Activated T-cell treated with anti-CD3 and anti-CD28 coated beads, Interleukin-2, amount 50 U/mL, for 72 hours (primary cell): ENCODE data around the gene PCBP4. TPM values are rescaled to one million over a fixed set of nuclear protein-coding genes. Genes with fewer than 3 reads are reported as not detected.
"Not testable (repeated sequence)": the region's sequence is repeated elsewhere in the genome, so short reads cannot be mapped to it uniquely, and the experiment has no call there.

Experiments
- ATAC-seq, 2 donors: fragments of 150-1000 bp; cut with Tn5 transposase; replicated peaks in 1 of 2; 2 replicates each; pipeline ENCODE4 v1.10.0; 2021; ENCODE audit warnings: moderate library complexity in 2 of 2, mild to moderate bottlenecking in 1 of 2
- DNase-seq, 2 donors: peaks; one replicate each; pipeline ENCODE4 v3.0.0; 2021 to 2022; ENCODE audit warnings: mixed read lengths in 1 of 2
- H3K27ac Mint-ChIP-seq: one replicate; pipeline ENCODE4 v1.8.0; 2022; ENCODE audit warnings: mild to moderate bottlenecking, moderate library complexity, mixed read lengths
- H3K27me3 Mint-ChIP-seq: one replicate; pipeline ENCODE4 v1.8.0; 2022; ENCODE audit warnings: low read depth, mixed read lengths
- H3K36me3 Mint-ChIP-seq, 2 donors: one replicate each; pipeline ENCODE4 v1.8.0; 2022; ENCODE audit warnings: mixed read lengths in 2 of 2, mild to moderate bottlenecking in 1 of 2; ENCODE audit not compliant: insufficient read depth in 2 of 2
- H3K4me1 Mint-ChIP-seq: one replicate; pipeline ENCODE4 v1.8.0; 2022; ENCODE audit warnings: low read depth, mixed read lengths
- H3K4me3 Mint-ChIP-seq, 2 donors: one replicate each; pipeline ENCODE4 v1.8.0; 2022; ENCODE audit warnings: mild to moderate bottlenecking in 2 of 2, mixed read lengths in 2 of 2, moderate library complexity in 2 of 2
- H3K9me3 Mint-ChIP-seq, 2 donors: one replicate each; pipeline ENCODE4 v1.8.0; 2022; ENCODE audit warnings: mixed read lengths in 2 of 2
- total RNA-seq, 2 donors: library from RNA; stranded (reverse); gene quantifications; one replicate each; pipeline ENCODE4 v1.2.3, GENCODE V29; 2022

PCBP4 gene
- total RNA-seq, 2 donors from 2014 or later = 23.3 to 27.4 TPM

DNA sequence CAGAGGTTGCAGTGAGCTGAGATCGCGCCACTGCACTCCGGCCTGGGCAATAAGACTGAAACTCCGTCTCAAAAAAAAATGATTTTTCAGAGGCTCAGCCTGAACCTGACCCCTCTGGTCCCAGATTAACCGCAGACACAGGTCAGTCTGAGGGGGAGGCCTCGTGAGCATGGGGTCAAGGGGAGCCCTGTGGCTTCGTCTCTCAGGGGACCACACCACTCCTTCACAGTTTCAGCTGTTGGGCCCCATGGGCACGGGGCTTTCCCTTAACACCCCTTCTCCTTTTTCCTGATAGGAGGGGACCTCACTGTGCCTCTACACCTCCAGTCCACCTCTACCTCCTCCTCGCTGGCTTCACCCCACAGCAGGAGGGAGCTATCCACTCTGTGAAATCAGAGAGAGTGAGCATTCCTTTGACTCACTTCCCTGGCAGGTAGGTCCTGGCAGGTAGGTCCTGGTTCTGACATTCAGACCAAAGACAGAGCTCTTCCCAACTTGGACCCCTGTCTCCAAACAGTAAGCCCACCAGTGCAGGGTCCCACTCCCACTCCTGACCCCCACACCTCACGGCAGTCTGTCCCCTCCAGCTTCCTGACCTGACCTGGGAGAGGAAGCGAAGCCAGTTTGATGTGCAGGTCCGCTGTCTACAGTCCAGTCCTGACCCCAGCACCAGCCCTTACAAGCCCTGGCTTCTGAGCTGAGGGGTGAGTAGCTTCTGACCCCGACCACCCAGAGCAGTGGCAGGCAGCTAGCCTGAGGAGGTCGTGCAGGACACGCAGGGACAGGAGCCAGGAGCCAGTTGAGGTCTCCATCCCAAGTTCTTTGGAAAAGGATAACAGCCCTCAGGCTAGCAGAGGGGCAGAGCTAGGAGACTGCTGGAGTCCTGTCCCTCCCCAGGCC, 34.5 kb downstream of the PCBP4 start:
- Mint-ChIP-seq H3K27ac (no peak overlapping the region), H3K4me1 (no peaks in the 10 kb centered on the region), H3K9me3 (no peaks in the 10 kb centered on the region), H3K27me3 (no peaks in the 10 kb centered on the region), H3K36me3 (peaks cover 4 to 11% of the 10 kb centered on the region in 2 donors), H3K4me3 (no peak overlapping the region)
- ATAC-seq = no peak
- no peak for DNase-seq

GRCh38 chr3:51931756-51932155, 35.5 kb downstream of the PCBP4 start:
- DNase-seq = no peak
- Mint-ChIP-seq H3K36me3 (peaks cover 4 to 7% of the 10 kb centered on the region in 2 donors), H3K27ac (no peak overlapping the region), H3K9me3 (no peaks in the 10 kb centered on the region), H3K4me3 (no peak overlapping the region), H3K27me3 (no peaks in the 10 kb centered on the region), H3K4me1 (no peaks in the 10 kb centered on the region)
- ATAC-seq = no peak

DNA sequence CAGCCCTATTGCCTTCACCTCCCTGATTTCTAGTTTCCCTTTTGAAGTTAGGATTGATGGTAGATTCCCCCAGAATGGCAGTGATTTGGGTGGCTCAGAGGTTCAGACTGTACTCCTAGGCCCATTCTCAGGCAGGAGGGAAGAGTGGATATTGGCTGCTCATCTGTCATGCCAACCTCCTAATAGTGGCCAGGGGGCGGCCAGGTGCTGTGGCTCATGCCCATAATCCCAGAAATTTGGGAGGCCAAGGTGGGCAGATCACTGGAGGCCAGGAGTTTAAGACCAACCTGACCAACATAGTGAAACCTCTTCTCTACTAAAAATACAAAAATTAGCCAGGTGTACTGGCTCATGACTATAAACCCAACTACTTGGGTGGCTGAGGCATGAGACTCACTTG, 36.8 kb downstream of the PCBP4 start:
- no peak overlapping the region for H3K4me3 Mint-ChIP-seq
- no peaks in the 10 kb centered on the region for H3K4me1 Mint-ChIP-seq
- no peaks in the 10 kb centered on the region for H3K9me3 Mint-ChIP-seq
- no peak overlapping the region for H3K27ac Mint-ChIP-seq
- H3K27me3 Mint-ChIP-seq = no peaks in the 10 kb centered on the region
- peaks cover 2 to 4% of the 10 kb centered on the region in 2 donors for H3K36me3 Mint-ChIP-seq
- ATAC-seq = no peak
- no peak for DNase-seq

DNA sequence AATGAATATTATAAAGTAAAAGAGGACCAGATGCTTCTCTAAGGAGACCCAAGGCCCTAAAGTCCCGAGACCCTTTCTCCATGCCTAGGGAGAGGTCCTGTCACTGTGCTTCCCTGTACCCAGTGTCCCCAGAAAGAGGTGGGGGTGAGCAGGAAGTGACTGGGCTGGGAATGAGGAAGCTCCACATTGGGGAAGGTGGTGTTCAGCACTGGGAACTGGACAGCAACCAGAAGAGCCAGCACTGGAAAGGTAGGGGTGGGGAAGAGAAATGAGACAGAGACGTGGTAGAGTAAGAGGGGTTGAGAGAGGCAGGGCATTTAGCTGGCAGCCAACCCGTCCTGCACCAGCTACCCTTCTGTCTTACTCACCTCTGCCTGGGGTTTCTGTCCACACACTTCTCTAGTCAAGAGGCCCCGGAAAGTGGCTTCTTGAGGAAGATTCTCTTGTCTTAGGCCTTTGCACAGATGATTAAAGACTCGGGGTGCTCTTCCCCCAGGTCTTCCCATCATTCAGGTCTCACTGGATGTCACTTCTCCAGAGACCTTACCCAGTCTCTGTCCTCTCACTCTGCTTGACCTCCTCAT, 37.7 kb downstream of the PCBP4 start:
- H3K27ac Mint-ChIP-seq = no peak overlapping the region
- ATAC-seq (no peak), DNase-seq (no peak)
- peaks cover under 1 to 2% of the 10 kb centered on the region in 2 donors for H3K36me3 Mint-ChIP-seq
- H3K27me3 Mint-ChIP-seq = no peaks in the 10 kb centered on the region
- no peaks in the 10 kb centered on the region for H3K9me3 Mint-ChIP-seq
- H3K4me3 Mint-ChIP-seq = no peak overlapping the region
- no peaks in the 10 kb centered on the region for H3K4me1 Mint-ChIP-seq

DNA sequence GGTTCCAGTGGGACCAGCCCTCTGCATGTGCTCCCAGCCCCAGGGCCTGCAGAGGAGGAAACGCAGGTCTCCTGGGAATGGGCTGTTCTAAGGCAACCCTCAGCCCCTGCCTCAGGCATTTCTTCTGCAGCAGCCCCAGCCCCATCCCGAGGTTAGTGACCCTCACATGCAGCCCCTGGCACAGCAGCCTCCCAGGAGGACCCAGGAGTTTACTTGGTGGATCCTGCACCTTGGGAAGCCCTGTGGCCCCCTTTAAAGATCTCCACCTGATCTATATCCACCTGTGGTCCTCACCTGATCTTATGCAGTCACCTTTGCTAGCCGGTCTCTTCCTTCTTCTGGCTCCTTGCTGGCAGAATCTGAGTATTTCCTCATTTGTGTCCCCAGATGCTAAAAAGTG, 38.3 kb downstream of the PCBP4 start:
- not testable (repeated sequence) for H3K27ac Mint-ChIP-seq, ATAC-seq, H3K36me3 Mint-ChIP-seq

GRCh38 chr3:51928438-51928837, 38.8 kb downstream of the PCBP4 start:
- H3K27me3 Mint-ChIP-seq = no peaks in the 10 kb centered on the region
- no peak for DNase-seq
- H3K36me3 Mint-ChIP-seq = peaks cover 0 to 2% of the 10 kb centered on the region in 2 donors
- H3K27ac Mint-ChIP-seq = no peak overlapping the region
- H3K4me3 Mint-ChIP-seq = no peak overlapping the region
- no peaks in the 10 kb centered on the region for H3K4me1 Mint-ChIP-seq
- no peak for ATAC-seq
- no peaks in the 10 kb centered on the region for H3K9me3 Mint-ChIP-seq

More for the DNA sequence above, 38.3 kb downstream of the PCBP4 start:
- H3K9me3 Mint-ChIP-seq, H3K4me3 Mint-ChIP-seq, H3K4me1 Mint-ChIP-seq, H3K27me3 Mint-ChIP-seq, DNase-seq: not testable (repeated sequence)

DNA sequence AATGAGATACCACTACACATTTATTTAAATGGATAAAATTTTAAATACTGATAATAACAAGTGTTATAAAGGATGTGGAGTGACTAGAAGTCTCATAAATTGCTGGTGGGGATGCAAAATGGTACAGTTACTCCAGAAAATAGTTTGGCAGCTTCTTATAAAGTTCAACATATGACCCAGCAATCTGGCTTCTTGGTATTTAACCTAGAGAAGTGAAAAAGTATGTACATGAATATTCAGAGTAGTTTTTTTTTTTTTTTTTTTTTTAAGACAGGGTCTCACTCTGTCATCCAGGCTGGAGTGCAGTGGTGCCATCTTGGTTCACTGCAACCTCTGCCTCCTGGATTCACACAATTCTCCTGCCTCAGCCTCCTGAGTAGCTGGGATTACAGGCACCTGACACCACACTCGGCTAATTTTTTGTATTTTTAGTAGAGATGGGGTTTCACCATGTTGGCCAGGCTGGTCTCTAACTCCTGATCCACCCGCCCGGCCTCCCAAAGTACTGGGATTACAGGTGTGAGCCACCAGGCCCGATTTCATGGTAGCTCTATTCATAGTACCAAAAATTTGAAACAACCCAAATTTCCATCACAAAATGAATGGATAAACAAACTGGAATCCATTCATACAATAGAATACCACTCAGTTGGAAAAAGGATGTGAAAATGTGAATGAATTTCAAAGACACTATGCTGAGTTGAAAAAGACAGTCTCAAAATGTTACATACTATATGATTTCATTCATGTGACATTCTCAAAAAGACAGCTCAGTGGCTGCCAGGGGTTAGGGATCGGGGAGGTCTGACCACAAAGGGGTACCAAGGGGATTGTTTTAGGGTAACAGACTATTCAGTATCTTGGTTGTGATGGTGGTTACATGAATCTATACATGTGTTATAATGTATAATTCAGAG, 39.9 kb downstream of the PCBP4 start:
- no peak overlapping the region for H3K4me3 Mint-ChIP-seq
- no peak overlapping the region for H3K27ac Mint-ChIP-seq
- no peaks in the 10 kb centered on the region for H3K27me3 Mint-ChIP-seq

GRCh38 chr3:51921081-51921578, 46.1 kb downstream of the PCBP4 start:
- Mint-ChIP-seq H3K4me3 (no peak overlapping the region), H3K4me1 (no peaks in the 10 kb centered on the region), H3K36me3 (no peaks in the 10 kb centered on the region), H3K9me3 (no peaks in the 10 kb centered on the region), H3K27ac (no peak overlapping the region), H3K27me3 (no peaks in the 10 kb centered on the region)
- DNase-seq = no peak
- no peak for ATAC-seq

More for the DNA sequence above, 39.9 kb downstream of the PCBP4 start:
- H3K36me3 Mint-ChIP-seq = peaks cover 0 to 2% of the 10 kb centered on the region in 2 donors
- DNase-seq (no peak), ATAC-seq (no peak)
- no peaks in the 10 kb centered on the region for H3K9me3 Mint-ChIP-seq
- H3K4me1 Mint-ChIP-seq = no peaks in the 10 kb centered on the region

GRCh38 chr3:51916418-51916817, 50.8 kb downstream of the PCBP4 start:
- no peak overlapping the region for H3K27ac Mint-ChIP-seq
- no peaks in the 10 kb centered on the region for H3K36me3 Mint-ChIP-seq
- no peaks in the 10 kb centered on the region for H3K27me3 Mint-ChIP-seq
- ATAC-seq (no peak), DNase-seq (no peak)
- no peaks in the 10 kb centered on the region for H3K4me1 Mint-ChIP-seq
- no peak overlapping the region for H3K4me3 Mint-ChIP-seq
- H3K9me3 Mint-ChIP-seq = no peaks in the 10 kb centered on the region

- H3K27ac Mint-ChIP-seq = no peak overlapping the region
- no peak for DNase-seq
- H3K27me3 Mint-ChIP-seq = peaks cover 38% of the 10 kb centered on the region
- no peak overlapping the region for H3K4me3 Mint-ChIP-seq
- H3K36me3 Mint-ChIP-seq = peaks cover 8 to 15% of the 10 kb centered on the region in 2 donors
- peaks cover 5 to 9% of the 10 kb centered on the region in 2 donors for H3K9me3 Mint-ChIP-seq
- H3K4me1 Mint-ChIP-seq = no peaks in the 10 kb centered on the region
- ATAC-seq = no peak
Observed at GRCh38 chr3:51908026-51908425, 59.2 kb downstream of the PCBP4 start.
